ENCODE measurements around the gene SKOR2. TPM values are rescaled to one million over a fixed set of nuclear protein-coding genes. Genes with fewer than 3 reads are reported as not detected.
A peak's percentile ranks its signal among the peaks of the same experiment; 100 is the strongest.

Gene SKOR2
- total and polyA plus RNA-seq, 2 of the 4 experiments (the other 2 are of a cell fraction), result not detected

DNA sequence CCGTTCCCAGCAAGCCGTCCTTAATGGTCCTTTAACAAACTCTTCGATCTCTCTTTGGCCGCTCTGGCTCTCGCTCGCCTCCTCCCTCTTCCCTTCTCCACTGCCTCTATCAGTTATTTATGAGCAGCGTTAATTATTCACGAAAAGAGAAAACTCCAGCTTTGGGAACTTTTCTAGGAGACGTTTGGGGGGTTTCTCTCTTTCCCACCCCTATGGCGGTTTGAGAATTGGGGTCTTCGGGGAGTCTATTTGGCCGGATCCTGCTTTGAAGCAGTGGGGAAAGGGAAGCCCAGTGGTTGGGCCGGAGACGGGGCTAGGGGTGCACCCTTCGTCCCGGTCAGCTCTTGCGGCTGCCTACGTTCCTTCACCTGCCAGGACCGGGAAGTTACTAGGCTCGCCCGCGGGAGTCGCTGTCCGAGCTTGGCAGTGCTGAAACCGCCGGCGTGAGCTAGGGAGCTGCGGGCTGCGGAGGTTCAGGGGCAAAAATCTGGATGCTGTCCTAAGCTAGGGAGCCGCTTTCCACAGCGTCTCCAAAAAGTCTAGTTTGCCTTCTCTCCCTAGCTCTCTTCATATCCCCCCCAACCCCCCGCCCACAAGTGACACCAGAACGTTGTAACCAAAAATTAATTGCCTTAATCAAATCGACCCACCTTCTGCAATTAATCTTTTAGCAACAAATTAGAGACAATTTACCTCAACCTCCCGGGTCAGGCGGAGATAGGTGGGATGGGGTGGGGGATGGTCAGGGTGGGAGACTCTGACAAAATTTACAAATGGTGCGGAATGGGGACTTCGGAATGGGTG lies 8.9 kb upstream of the SKOR2 start:
- H3K14ac ChIP-seq (replicated peaks; ENCODE audit: low read depth, low read length), result no peak overlapping the region
- no TSS peak for BruUV-seq (replicated peaks)
- no peak overlapping the region for H3K9ac ChIP-seq (ENCODE audit: low read depth, low read length)
- no peak overlapping the region for H4K8ac ChIP-seq (ENCODE audit: low read depth in 2 of 2, low read length in 2 of 2)
- no peak overlapping the region for H3K56ac ChIP-seq (ENCODE audit: extremely low read depth, insufficient read depth, low read length)
- no peak overlapping the region for H3K23ac ChIP-seq (ENCODE audit: low read depth, low read length)
- peak overlapping the region; percentile 1 for H2AK9ac ChIP-seq (replicated peaks; ENCODE audit: low read depth, low read length, poor library complexity)
- in situ Hi-C loops (cut with MboI; ENCODE audit: low sequenced_read_pairs), result no loop called here
- dilution Hi-C loops (cut with HindIII; ENCODE audit: low sequenced_read_pairs, unreplicated experiment), result no loop called here
- no peak overlapping the region for H3K4ac ChIP-seq (ENCODE audit: low read depth, low read length)
- no peak overlapping the region for H3K18ac ChIP-seq (ENCODE audit: low read depth, low read length)
- no peaks in the 10 kb centered on the region for H3K79me1 ChIP-seq (ENCODE audit: low read depth in 1 of 2, low read length in 2 of 2)
- no peak overlapping the region for H3K4me3 ChIP-seq (ENCODE audit: insufficient read depth, low read depth, low read length)
- intact Hi-C loops (cut with micrococcal nuclease), result no loop called here
- ChIA-PET CTCF (no interaction called here), POLR2A (ENCODE audit: unreplicated experiment) (no interaction called here)
- H3K27ac ChIP-seq (ENCODE audit: insufficient read depth, low read length), result no peak overlapping the region
- H3K9me3 ChIP-seq (ENCODE audit: control insufficient read depth, insufficient read depth, low read length), result peaks cover 2% of the 10 kb centered on the region; the same call in 1 of the 2 replicates
- no peaks in the 10 kb centered on the region for H3K4me1 ChIP-seq (ENCODE audit: control insufficient read depth, insufficient read depth, low read length)
- 3% methylated on average over 12 of the region's 38 CpGs; no CpG with 5 or more reads in 1 of the 2 experiments for WGBS, 2 experiments (ENCODE audit: extremely low coverage in 2 of 2, insufficient read length in 1 of 2)
- H4K20me1 ChIP-seq (ENCODE audit: insufficient read depth, low read length), result no peaks in the 10 kb centered on the region
- H3K36me3 ChIP-seq (ENCODE audit: control insufficient read depth, insufficient read depth, low read length), result no peaks in the 10 kb centered on the region
- H2BK120ac ChIP-seq (ENCODE audit: low read depth, low read length), result no peak overlapping the region
- H4K91ac ChIP-seq (ENCODE audit: insufficient read depth, low read depth, low read length), result no peak overlapping the region
- H2AK5ac ChIP-seq (ENCODE audit: low read depth, low read length), result no peak overlapping the region
- no peak overlapping the region for H3K4me2 ChIP-seq (ENCODE audit: low read depth, low read length)
- no peak overlapping the region for H2BK15ac ChIP-seq (ENCODE audit: low read depth, low read length)
- H2AFZ ChIP-seq (replicated peaks; ENCODE audit: low read length, poor library complexity), result no peak overlapping the region
- H3K27me3 ChIP-seq (ENCODE audit: control insufficient read depth, insufficient read depth, low read length), result peaks cover 28% of the 10 kb centered on the region
- no peaks in the 10 kb centered on the region for H3K9me1 ChIP-seq (ENCODE audit: insufficient read depth, low read length)
- H2BK5ac ChIP-seq (ENCODE audit: low read depth, low read length, poor library complexity, severe bottlenecking), result no peak overlapping the region
- ATAC-seq (ENCODE audit: low read depth) (peak; percentile 73), DNase-seq (peak; percentile 14)
- TF ChIP-seq POLR2A (IDR thresholded peaks at IDR 0.05; ENCODE audit: low read depth, low read length), result no peak
- TF ChIP-seq CEBPB (IDR thresholded peaks at IDR 0.05; ENCODE audit: low read depth, low read length), result no peak
- TF ChIP-seq SMC3 (IDR thresholded peaks at IDR 0.05; ENCODE audit: low read depth, low read length), result no peak
- TF ChIP-seq RFX5 (IDR thresholded peaks at IDR 0.05; ENCODE audit: low read depth, low read length), result no peak
- TF ChIP-seq RCOR1 (IDR thresholded peaks at IDR 0.05; ENCODE audit: insufficient replicate concordance, low read length), result no peak
- no peak for TF ChIP-seq CHD1 (IDR thresholded peaks at IDR 0.05; ENCODE audit: low read depth, low read length)
- no peak for TF ChIP-seq BHLHE40 (IDR thresholded peaks at IDR 0.05; ENCODE audit: low read depth, low read length)
- TF ChIP-seq RAD21 (IDR thresholded peaks at IDR 0.05; ENCODE audit: low read length), result no peak
- no peak for TF ChIP-seq MAFK (IDR thresholded peaks at IDR 0.05; ENCODE audit: low read depth, low read length)
- TF ChIP-seq MAZ (IDR thresholded peaks at IDR 0.05; ENCODE audit: borderline replicate concordance, low read depth, low read length), result no peak
- TF ChIP-seq MXI1 (IDR thresholded peaks at IDR 0.05; ENCODE audit: borderline replicate concordance, low read depth, low read length), result no peak
- TF ChIP-seq, protein P1, sequence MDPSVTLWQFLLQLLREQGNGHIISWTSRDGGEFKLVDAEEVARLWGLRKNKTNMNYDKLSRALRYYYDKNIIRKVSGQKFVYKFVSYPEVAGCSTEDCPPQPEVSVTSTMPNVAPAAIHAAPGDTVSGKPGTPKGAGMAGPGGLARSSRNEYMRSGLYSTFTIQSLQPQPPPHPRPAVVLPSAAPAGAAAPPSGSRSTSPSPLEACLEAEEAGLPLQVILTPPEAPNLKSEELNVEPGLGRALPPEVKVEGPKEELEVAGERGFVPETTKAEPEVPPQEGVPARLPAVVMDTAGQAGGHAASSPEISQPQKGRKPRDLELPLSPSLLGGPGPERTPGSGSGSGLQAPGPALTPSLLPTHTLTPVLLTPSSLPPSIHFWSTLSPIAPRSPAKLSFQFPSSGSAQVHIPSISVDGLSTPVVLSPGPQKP (IDR thresholded peaks at IDR 0.05; ENCODE audit: borderline replicate concordance, low read depth, low read length), result no peak
- TF ChIP-seq, protein P2, sequence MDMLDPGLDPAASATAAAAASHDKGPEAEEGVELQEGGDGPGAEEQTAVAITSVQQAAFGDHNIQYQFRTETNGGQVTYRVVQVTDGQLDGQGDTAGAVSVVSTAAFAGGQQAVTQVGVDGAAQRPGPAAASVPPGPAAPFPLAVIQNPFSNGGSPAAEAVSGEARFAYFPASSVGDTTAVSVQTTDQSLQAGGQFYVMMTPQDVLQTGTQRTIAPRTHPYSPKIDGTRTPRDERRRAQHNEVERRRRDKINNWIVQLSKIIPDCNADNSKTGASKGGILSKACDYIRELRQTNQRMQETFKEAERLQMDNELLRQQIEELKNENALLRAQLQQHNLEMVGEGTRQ (IDR thresholded peaks at IDR 0.05; ENCODE audit: low read depth, low read length), result no peak
- no peak for TF ChIP-seq NFE2L2 (IDR thresholded peaks at IDR 0.05; ENCODE audit: low read depth, low read length)
- TF ChIP-seq FOS (IDR thresholded peaks at IDR 0.05; ENCODE audit: low read depth, low read length), result no peak
- TF ChIP-seq, protein P3, sequence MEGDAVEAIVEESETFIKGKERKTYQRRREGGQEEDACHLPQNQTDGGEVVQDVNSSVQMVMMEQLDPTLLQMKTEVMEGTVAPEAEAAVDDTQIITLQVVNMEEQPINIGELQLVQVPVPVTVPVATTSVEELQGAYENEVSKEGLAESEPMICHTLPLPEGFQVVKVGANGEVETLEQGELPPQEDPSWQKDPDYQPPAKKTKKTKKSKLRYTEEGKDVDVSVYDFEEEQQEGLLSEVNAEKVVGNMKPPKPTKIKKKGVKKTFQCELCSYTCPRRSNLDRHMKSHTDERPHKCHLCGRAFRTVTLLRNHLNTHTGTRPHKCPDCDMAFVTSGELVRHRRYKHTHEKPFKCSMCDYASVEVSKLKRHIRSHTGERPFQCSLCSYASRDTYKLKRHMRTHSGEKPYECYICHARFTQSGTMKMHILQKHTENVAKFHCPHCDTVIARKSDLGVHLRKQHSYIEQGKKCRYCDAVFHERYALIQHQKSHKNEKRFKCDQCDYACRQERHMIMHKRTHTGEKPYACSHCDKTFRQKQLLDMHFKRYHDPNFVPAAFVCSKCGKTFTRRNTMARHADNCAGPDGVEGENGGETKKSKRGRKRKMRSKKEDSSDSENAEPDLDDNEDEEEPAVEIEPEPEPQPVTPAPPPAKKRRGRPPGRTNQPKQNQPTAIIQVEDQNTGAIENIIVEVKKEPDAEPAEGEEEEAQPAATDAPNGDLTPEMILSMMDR (conservative IDR thresholded peaks at IDR 0.05; ENCODE audit: low read depth, low read length), result no peak
- no peak overlapping the region for H2BK20ac ChIP-seq (ENCODE audit: low read depth, low read length)
- H4K5ac ChIP-seq (ENCODE audit: low read depth, low read length), result no peak overlapping the region

Measured in IMR-90 (cell line).